Gastrocnemius medialis (tissue), 4 donors: ENCODE data around the gene PALLD.

ENCODE experiments used
- CTCF ChIP-seq, 5 experiments: fragments of 450-650 bp in 3 of 5; fragments of 200-600 bp in 2 of 5; sonication (generic) in 2 of 5; IDR thresholded peaks in 4 of 5; conservative IDR thresholded peaks in 1 of 5; 1 replicate in 4 of 5; 2 replicates in 1 of 5; pipeline ENCODE4 v1.5.1; 2016 to 2019; ENCODE audit warnings: antibody characterized with exemption in 5 of 5, mild to moderate bottlenecking in 3 of 5, moderate library complexity in 3 of 5
- POLR2A ChIP-seq, 2 donors: fragments of 450-650 bp; IDR thresholded peaks; one replicate each; pipeline ENCODE4 v1.6.1; 2017; ENCODE audit warnings: antibody characterized with exemption in 2 of 2, mild to moderate bottlenecking in 2 of 2, moderate library complexity in 2 of 2

- no peak for TF ChIP-seq CTCF (IDR thresholded peaks at IDR 0.05 in 4 of 5, conservative IDR thresholded peaks at IDR 0.05 in 1 of 5)
- no peak for TF ChIP-seq POLR2A (IDR thresholded peaks at IDR 0.05)
These were observed 385.9 kb downstream of the PALLD start for GRCh38 chr4:168882650-168883233.
